GM12873 (cell line): ENCODE results near the gene TNFAIP3.

ENCODE experiments used
- CTCF ChIP-seq: IDR thresholded peaks from 2 replicates; pipeline ENCODE4 v1.5.1; 2012; ENCODE audit warnings: low read depth, mild to moderate bottlenecking, moderate library complexity, low read length, control low read depth; ENCODE audit not compliant: insufficient read depth; ENCODE audit errors: missing control alignments

Gene TNFAIP3

GRCh38 chr6:137873273-137873762, 6.3 kb downstream of the TNFAIP3 start:
- TF ChIP-seq CTCF, result no peak

DNA sequence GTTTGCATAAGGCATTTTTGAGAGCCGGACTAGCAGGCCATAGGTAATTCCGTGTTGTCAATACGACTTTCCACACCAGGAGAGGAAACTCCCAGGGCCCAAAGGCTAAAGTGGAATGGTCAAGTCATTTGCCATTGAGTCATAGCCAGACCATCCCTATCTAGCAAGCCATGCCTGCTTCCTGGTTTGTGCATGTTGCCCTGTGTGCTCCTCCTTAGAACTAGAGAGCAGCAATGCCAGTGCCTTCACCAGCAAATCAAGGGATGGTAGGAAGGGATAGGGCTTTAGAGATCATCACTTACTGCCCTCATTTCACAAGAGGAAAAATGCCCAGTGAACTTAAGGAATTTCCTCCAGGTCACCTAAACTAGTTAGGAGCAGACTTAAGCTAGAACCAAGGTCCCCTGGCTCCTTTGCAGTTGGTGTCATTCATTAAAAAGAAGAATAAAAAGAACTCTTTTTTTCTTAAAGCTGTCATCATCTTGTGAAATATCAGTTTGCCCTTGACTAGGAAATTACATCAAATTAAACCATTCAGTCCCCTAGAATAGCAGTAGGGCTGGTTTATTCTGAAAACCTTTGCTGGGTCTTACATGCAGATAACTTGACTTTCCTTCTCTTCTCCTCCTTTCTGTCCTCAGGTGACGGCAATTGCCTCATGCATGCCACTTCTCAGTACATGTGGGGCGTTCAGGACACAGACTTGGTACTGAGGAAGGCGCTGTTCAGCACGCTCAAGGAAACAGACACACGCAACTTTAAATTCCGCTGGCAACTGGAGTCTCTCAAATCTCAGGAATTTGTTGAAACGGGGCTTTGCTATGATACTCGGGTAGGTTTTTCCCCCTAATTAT, 7.4 kb downstream of the TNFAIP3 start:
- no peak for TF ChIP-seq CTCF

GRCh38 chr6:137875058-137875520, 8.0 kb downstream of the TNFAIP3 start:
- TF ChIP-seq CTCF, result no peak

GRCh38 chr6:137875606-137876005, 8.5 kb downstream of the TNFAIP3 start:
- no peak for TF ChIP-seq CTCF

DNA sequence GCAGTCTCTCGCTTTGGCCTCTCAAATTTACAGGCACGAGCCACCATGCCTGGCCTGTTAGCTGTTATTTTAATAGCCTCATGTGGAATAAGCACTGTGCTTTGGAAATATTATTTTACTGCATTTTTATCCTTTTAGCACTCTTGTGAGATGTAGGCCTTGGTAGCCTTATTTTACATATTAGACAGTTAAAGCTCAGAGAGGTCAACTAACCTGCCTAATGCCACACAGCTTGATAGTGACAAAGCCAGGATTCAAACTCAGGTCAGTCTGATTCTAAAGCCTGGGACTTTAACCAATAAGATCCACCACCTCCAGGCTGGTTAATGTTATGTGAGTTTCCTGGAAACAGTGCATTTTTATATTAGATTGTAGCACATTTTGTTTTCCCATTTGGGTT, 9.5 kb downstream of the TNFAIP3 start:
- TF ChIP-seq CTCF, result no peak

- TF ChIP-seq CTCF, result no peak
Measured at GRCh38 chr6:137877113-137877512, 10.1 kb downstream of the TNFAIP3 start.

- no peak for TF ChIP-seq CTCF
Measured at GRCh38 chr6:137877606-137878005, 10.5 kb downstream of the TNFAIP3 start.
